ENCODE data around the gene ANKRD29.

ANKRD29 gene

GRCh38 chr18:23643815-23644490, 18.8 kb downstream of the ANKRD29 start (continued):
- TF ChIP-seq ZSCAN5A (tag by site-specific recombination; IDR thresholded peaks at IDR 0.05) = no peak
- no peak for TF ChIP-seq ZNF302 (tag by site-specific recombination; IDR thresholded peaks at IDR 0.05; ENCODE audit: low read depth)
- TF ChIP-seq ZNF660 (tag by site-specific recombination; IDR thresholded peaks at IDR 0.05) = no peak
- TF ChIP-seq SCRT2 (tag by site-specific recombination; IDR thresholded peaks at IDR 0.05) = no peak
- TF ChIP-seq ZNF704 (tag by site-specific recombination; IDR thresholded peaks at IDR 0.05) = no peak
- TF ChIP-seq ZNF777 (tag by site-specific recombination; IDR thresholded peaks at IDR 0.05; ENCODE audit: borderline replicate concordance) = no peak
- no peak for TF ChIP-seq ZNF48 (tag by site-specific recombination; IDR thresholded peaks at IDR 0.05)

- CTCF ChIA-PET = interaction anchor here (1.5 kb wide), 1 partner anchor 9 kb away, joined by 5 read pairs; no protein-coding TSS in a partner anchor
- H3K4me3 ChIP-seq (ENCODE audit: low read depth, low read length) = no peak overlapping the region
- no peaks in the 10 kb centered on the region for H3K9me3 ChIP-seq (ENCODE audit: control insufficient read depth, insufficient read depth, low read depth, low read length)
- H3K4me1 ChIP-seq (ENCODE audit: control insufficient read depth, insufficient read depth, low read length) = no peaks in the 10 kb centered on the region
- no peaks in the 10 kb centered on the region for H3K36me3 ChIP-seq (ENCODE audit: control insufficient read depth in 2 of 2, insufficient read depth in 1 of 2, low read length in 2 of 2)
- no peak overlapping the region for H3K27ac ChIP-seq (ENCODE audit: extremely low read depth, low read depth, low read length)
- TF ChIP-seq ZBTB20 (tag by site-specific recombination; IDR thresholded peaks at IDR 0.05) (no peak), ZNF670 (tag by site-specific recombination; IDR thresholded peaks at IDR 0.05; ENCODE audit: low read depth) (no peak), ZSCAN4 (tag by site-specific recombination; IDR thresholded peaks at IDR 0.05) (no peak), SETDB1 (IDR thresholded peaks at IDR 0.05; ENCODE audit: insufficient read length, low read length) (peak; percentile 78), ZNF335 (tag by site-specific recombination; conservative IDR thresholded peaks at IDR 0.05) (no peak)
- POLR2A ChIA-PET = interaction anchor here (2.0 kb wide), 1 partner anchor 14 kb away, joined by 5 read pairs; no protein-coding TSS in a partner anchor
These were observed 20.6 kb downstream of the ANKRD29 start for GRCh38 chr18:23641937-23642666.

- ChIA-PET POLR2A (interaction anchor here (2.0 kb wide), 1 partner anchor 13 kb away, joined by 5 read pairs; no protein-coding TSS in a partner anchor), CTCF (interaction anchor here (0.6 to 2.4 kb wide), 5 partner anchors 10 to 706 kb away, joined by 3 to 7 read pairs (median 5); no protein-coding TSS in a partner anchor)
- no peaks in the 10 kb centered on the region for H3K36me3 ChIP-seq (ENCODE audit: control insufficient read depth in 2 of 2, insufficient read depth in 1 of 2, low read length in 2 of 2)
- no peaks in the 10 kb centered on the region for H3K4me1 ChIP-seq (ENCODE audit: control insufficient read depth, insufficient read depth, low read length)
- H3K27ac ChIP-seq (ENCODE audit: extremely low read depth, low read depth, low read length) = no peak overlapping the region
- H3K4me3 ChIP-seq (ENCODE audit: low read depth, low read length) = no peak overlapping the region
- H3K9me3 ChIP-seq (ENCODE audit: control insufficient read depth, insufficient read depth, low read depth, low read length) = no peaks in the 10 kb centered on the region
- TF ChIP-seq ZNF555 (tag by site-specific recombination; conservative IDR thresholded peaks at IDR 0.05) (no peak), ZNF791 (tag by site-specific recombination; IDR thresholded peaks at IDR 0.05) (no peak), ZFP3 (tag by site-specific recombination; IDR thresholded peaks at IDR 0.05; ENCODE audit: low read depth) (no peak), HIC1 (tag by site-specific recombination; IDR thresholded peaks at IDR 0.05) (no peak), ZNF549 (tag by site-specific recombination; IDR thresholded peaks at IDR 0.05) (no peak), SALL2 (tag by site-specific recombination; IDR thresholded peaks at IDR 0.05; ENCODE audit: borderline replicate concordance) (no peak), ZBTB26 (tag by site-specific recombination; optimal IDR thresholded peaks at IDR 0.05) (no peak), ZNF366 (tag by site-specific recombination; conservative IDR thresholded peaks at IDR 0.05) (no peak), ZNF585B (tag by site-specific recombination; IDR thresholded peaks at IDR 0.05) (no peak)
These were observed 21.5 kb downstream of the ANKRD29 start for GRCh38 chr18:23641143-23641720.

Data from HEK293 (cell line).